Smooth muscle cell (in vitro differentiated cells): Measurements from ENCODE around the gene APBB2. TPM values are rescaled to one million over a fixed set of nuclear protein-coding genes. Genes with fewer than 3 reads are reported as not detected.

Experiments
- DNase-seq: peaks from one replicate; lab custom pipeline; 2025; ENCODE audit not compliant: unreplicated experiment; lab: John Stamatoyannopoulos, UW
- H2AFZ ChIP-seq: fragments of 200-600 bp; sonication (generic); 2 replicates; pipeline ENCODE4 v1.6.0; 2016; ENCODE audit warnings: antibody characterized with exemption, low read depth, mild to moderate bottlenecking
- H3F3A ChIP-seq: fragments of 200-600 bp; sonication (generic); 2 replicates; pipeline ENCODE4 v1.6.0; 2017; ENCODE audit warnings: antibody characterized with exemption, low read depth
- H3K27ac ChIP-seq: fragments of 200-600 bp; sonication (generic); 2 replicates; pipeline ENCODE4 v1.5.1; 2016; ENCODE audit warnings: low read depth, mild to moderate bottlenecking
- H3K27me3 ChIP-seq: fragments of 200-600 bp; sonication (generic); 2 replicates; pipeline ENCODE4 v1.6.1; 2016; ENCODE audit warnings: low read depth, mild to moderate bottlenecking
- H3K36me3 ChIP-seq: fragments of 200-600 bp; sonication (generic); 2 replicates; pipeline ENCODE4 v1.5.1; 2016; ENCODE audit warnings: low read depth
- H3K4me1 ChIP-seq: fragments of 200-600 bp; sonication (generic); 2 replicates; pipeline ENCODE4 v1.5.1; 2016; ENCODE audit warnings: low read depth
- H3K4me2 ChIP-seq: fragments of 200-600 bp; sonication (generic); 2 replicates; pipeline ENCODE4 v1.6.0; 2016; ENCODE audit warnings: mild to moderate bottlenecking
- H3K4me3 ChIP-seq: fragments of 200-600 bp; sonication (generic); 2 replicates; pipeline ENCODE4 v1.5.1; 2016; ENCODE audit warnings: mild to moderate bottlenecking
- H3K79me2 ChIP-seq: fragments of 200-600 bp; sonication (generic); 2 replicates; pipeline ENCODE4 v1.6.0; 2016; ENCODE audit warnings: low read depth, mild to moderate bottlenecking
- H3K9ac ChIP-seq: fragments of 200-600 bp; sonication (generic); 2 replicates; pipeline ENCODE4 v1.6.0; 2016; ENCODE audit warnings: low read depth
- H3K9me3 ChIP-seq: fragments of 200-600 bp; sonication (generic); replicated peaks from 2 replicates; pipeline ENCODE4 v1.5.1; 2016; ENCODE audit warnings: low read depth
- H4K20me1 ChIP-seq: fragments of 200-600 bp; sonication (generic); 2 replicates; pipeline ENCODE4 v1.6.0; 2016; ENCODE audit warnings: low read depth
- WGBS: methylation state at CpG from one replicate; pipeline ENCODE4 v1.1.7; 2016; ENCODE audit warnings: low lambda C conversion rate; 5-methylcytosine and 5-hydroxymethylcytosine counted together
- polyA plus RNA-seq: library from polyadenylated mRNA; unstranded; fragments of >200 nt; fragmentation: Nextera tagmentation; extraction: Ambion mirVana; gene quantifications from 2 replicates; pipeline ENCODE4 v1.2.1, GENCODE V29; 2016
- total RNA-seq: library from RNA; depleted of rRNA; stranded (reverse); fragments of >200 nt; gene quantifications from 2 replicates; pipeline ENCODE4 v1.2.3, GENCODE V29; 2014
- TF ChIP-seq, protein P1 (sequence below): fragments of 200-600 bp; sonication (generic); IDR thresholded peaks from 2 replicates; pipeline ENCODE4 v1.5.1; 2017; ENCODE audit warnings: borderline replicate concordance, mild to moderate bottlenecking, antibody characterized with exemption; ENCODE audit not compliant: insufficient read depth, poor library complexity, severe bottlenecking

APBB2 gene
- total and polyA plus RNA-seq, 2 experiments from 2014 or later, result 22.1 to 60.9 TPM

DNA sequence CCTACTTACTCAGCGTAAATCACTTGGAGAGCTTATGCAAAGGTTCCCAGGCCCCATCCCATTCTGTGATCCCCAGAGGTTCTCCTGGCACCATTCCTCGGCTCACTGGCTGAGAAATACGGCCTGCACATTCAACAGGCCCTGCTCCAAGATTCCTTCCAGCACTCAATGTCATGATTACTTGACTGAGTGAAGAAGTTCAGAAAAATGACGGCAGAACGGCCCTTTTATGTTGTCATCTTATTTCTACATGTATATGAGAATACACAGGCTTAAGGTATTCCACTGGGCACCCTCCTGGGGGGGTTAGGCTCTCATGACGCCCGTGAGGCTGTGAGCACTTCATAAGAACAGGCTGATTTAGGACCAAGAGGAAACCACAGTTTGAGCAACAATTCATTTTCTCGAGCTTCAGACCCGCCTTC, 274.0 kb downstream of the APBB2 start:
- Histone ChIP-seq H3K27me3 (no peaks in the 10 kb centered on the region), H3K9me3 (no peaks in the 10 kb centered on the region), H3K4me2 (no peak overlapping the region), H3K79me2 (no peaks in the 10 kb centered on the region), H3K4me3 (no peak overlapping the region), H4K20me1 (no peaks in the 10 kb centered on the region), H3K4me1 (no peaks in the 10 kb centered on the region), H3K9ac (no peak overlapping the region), H3F3A (no peaks in the 10 kb centered on the region), H3K36me3 (peaks cover 4% of the 10 kb centered on the region), H2AFZ (no peak overlapping the region), H3K27ac (no peak overlapping the region)
- TF ChIP-seq, protein P1, sequence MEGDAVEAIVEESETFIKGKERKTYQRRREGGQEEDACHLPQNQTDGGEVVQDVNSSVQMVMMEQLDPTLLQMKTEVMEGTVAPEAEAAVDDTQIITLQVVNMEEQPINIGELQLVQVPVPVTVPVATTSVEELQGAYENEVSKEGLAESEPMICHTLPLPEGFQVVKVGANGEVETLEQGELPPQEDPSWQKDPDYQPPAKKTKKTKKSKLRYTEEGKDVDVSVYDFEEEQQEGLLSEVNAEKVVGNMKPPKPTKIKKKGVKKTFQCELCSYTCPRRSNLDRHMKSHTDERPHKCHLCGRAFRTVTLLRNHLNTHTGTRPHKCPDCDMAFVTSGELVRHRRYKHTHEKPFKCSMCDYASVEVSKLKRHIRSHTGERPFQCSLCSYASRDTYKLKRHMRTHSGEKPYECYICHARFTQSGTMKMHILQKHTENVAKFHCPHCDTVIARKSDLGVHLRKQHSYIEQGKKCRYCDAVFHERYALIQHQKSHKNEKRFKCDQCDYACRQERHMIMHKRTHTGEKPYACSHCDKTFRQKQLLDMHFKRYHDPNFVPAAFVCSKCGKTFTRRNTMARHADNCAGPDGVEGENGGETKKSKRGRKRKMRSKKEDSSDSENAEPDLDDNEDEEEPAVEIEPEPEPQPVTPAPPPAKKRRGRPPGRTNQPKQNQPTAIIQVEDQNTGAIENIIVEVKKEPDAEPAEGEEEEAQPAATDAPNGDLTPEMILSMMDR, result no peak
- WGBS, result 94% methylated on average over 9 of the region's 9 CpGs
- DNase-seq, result no peak

- Histone ChIP-seq H3K27me3 (no peaks in the 10 kb centered on the region), H2AFZ (no peak overlapping the region), H3K4me1 (no peaks in the 10 kb centered on the region), H3F3A (no peaks in the 10 kb centered on the region), H3K4me2 (no peak overlapping the region), H3K79me2 (no peaks in the 10 kb centered on the region), H3K4me3 (no peak overlapping the region), H3K36me3 (peaks cover 4% of the 10 kb centered on the region), H3K27ac (no peak overlapping the region), H4K20me1 (no peaks in the 10 kb centered on the region), H3K9me3 (no peaks in the 10 kb centered on the region), H3K9ac (no peak overlapping the region)
- 95% methylated on average over 2 of the region's 2 CpGs for WGBS
- DNase-seq, result no peak
- TF ChIP-seq, protein P1, result no peak
Measured at GRCh38 chr4:40939856-40940255, 274.5 kb downstream of the APBB2 start.

DNA sequence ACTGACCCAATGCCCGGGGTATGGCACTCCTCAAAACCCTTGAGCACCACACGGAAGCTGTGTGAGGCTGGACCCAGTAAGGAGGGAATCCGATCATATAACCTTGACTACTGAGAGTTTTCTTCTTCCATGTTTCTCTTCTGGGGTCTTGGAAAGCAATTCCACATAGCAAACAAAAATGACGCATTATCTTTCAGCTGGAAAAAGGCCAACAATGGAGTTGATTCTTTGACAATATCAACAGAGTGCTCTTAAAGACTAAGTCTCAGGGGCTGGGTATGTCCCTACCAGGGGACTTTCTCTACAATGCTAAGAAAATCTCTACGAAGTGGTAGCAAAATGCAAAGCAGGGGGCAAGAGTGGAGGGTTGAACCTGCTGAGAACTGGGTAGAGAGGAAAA, 276.0 kb downstream of the APBB2 start:
- H3F3A ChIP-seq, result no peaks in the 10 kb centered on the region
- no peak for DNase-seq
- H3K4me3 ChIP-seq, result no peak overlapping the region
- no peaks in the 10 kb centered on the region for H3K79me2 ChIP-seq
- H3K4me1 ChIP-seq, result peaks cover 3% of the 10 kb centered on the region
- no peaks in the 10 kb centered on the region for H3K9me3 ChIP-seq
- no peak overlapping the region for H3K27ac ChIP-seq
- WGBS, result 94% methylated on average over 5 of the region's 5 CpGs
- H2AFZ ChIP-seq, result no peak overlapping the region
- no peak overlapping the region for H3K4me2 ChIP-seq
- no peak overlapping the region for H3K9ac ChIP-seq
- H4K20me1 ChIP-seq, result no peaks in the 10 kb centered on the region
- no peaks in the 10 kb centered on the region for H3K27me3 ChIP-seq
- TF ChIP-seq, protein P1, result no peak
- H3K36me3 ChIP-seq, result peaks cover 4% of the 10 kb centered on the region

DNA sequence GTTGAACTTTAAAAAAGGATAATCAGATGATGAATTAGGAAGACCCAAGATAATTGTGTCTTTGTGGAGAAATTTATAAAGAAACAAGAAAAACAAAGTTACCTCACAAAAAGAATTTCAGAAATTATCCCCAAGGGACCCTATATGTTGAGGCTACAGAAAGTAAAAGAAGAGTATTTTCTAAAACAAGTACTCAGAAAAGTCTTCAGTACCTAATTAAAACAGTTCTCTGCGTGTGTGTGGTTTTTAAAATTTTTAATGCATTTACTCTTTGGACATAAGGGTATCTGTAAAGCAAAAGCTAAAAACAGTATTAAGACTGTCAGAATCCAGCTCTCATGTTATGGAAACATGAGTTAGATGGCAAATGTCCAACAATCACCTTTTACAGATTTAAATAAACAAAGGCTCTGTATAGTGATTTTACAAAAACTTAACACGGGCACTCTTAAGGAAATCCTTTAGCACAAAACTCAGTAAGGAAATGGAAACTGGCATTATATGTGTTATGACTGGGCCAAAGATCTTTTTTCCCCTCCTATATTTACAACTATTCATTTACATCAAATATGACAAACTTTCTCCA, 277.1 kb downstream of the APBB2 start:
- DNase-seq, result no peak
- H3F3A ChIP-seq, result no peaks in the 10 kb centered on the region
- H2AFZ ChIP-seq, result no peak overlapping the region
- no peak overlapping the region for H3K4me3 ChIP-seq
- no peak overlapping the region for H3K4me2 ChIP-seq
- no peaks in the 10 kb centered on the region for H3K27me3 ChIP-seq
- no peak overlapping the region for H3K27ac ChIP-seq
- WGBS, result 96% methylated on average over 2 of the region's 2 CpGs
- no peaks in the 10 kb centered on the region for H3K9me3 ChIP-seq
- H3K9ac ChIP-seq, result no peak overlapping the region
- H3K36me3 ChIP-seq, result peaks cover 4% of the 10 kb centered on the region
- TF ChIP-seq, protein P1, result no peak
- no peaks in the 10 kb centered on the region for H3K79me2 ChIP-seq
- no peaks in the 10 kb centered on the region for H4K20me1 ChIP-seq
- peaks cover 3% of the 10 kb centered on the region for H3K4me1 ChIP-seq
